OCI-LY1 (cell line): Measurements from ENCODE around the gene TRAPPC2L.

ENCODE experiments used
- H2AFZ ChIP-seq: fragments of 200-600 bp; sonication (generic), shearing (Covaris generic); 2 replicates; pipeline ENCODE4 v1.6.0; 2014; ENCODE audit warnings: antibody characterized with exemption, mild to moderate bottlenecking, low read length
- H3F3A ChIP-seq: fragments of 200-600 bp; sonication (generic), shearing (Covaris generic); 2 replicates; pipeline ENCODE4 v1.6.0; 2014; ENCODE audit warnings: mild to moderate bottlenecking, antibody characterized with exemption, low read length, moderate library complexity; ENCODE audit not compliant: insufficient read depth
- H3K27ac ChIP-seq: fragments of 200-600 bp; sonication (generic); 2 replicates; pipeline ENCODE4 v1.5.1; 2014; ENCODE audit warnings: low read length, mixed run types, mild to moderate bottlenecking, low read depth; ENCODE audit not compliant: poor library complexity, severe bottlenecking
- H3K27me3 ChIP-seq: fragments of 200-600 bp; sonication (generic); 2 replicates; pipeline ENCODE4 v1.6.0; 2014; ENCODE audit warnings: antibody characterized with exemption, mild to moderate bottlenecking, low read length, moderate library complexity; ENCODE audit not compliant: insufficient read depth
- H3K36me3 ChIP-seq: fragments of 200-600 bp; sonication (generic); 2 replicates; pipeline ENCODE4 v1.6.1; 2014; ENCODE audit warnings: mild to moderate bottlenecking, antibody characterized with exemption, low read length, moderate library complexity, mixed read lengths; ENCODE audit not compliant: insufficient read depth
- H3K4me1 ChIP-seq: fragments of 200-600 bp; sonication (generic); 2 replicates; pipeline ENCODE4 v1.5.1; 2014; ENCODE audit warnings: mild to moderate bottlenecking, low read length, moderate library complexity; ENCODE audit not compliant: insufficient read depth, severe bottlenecking
- H3K4me2 ChIP-seq: fragments of 200-600 bp; sonication (generic), shearing (Covaris generic); 2 replicates; pipeline ENCODE4 v1.6.1; 2014; ENCODE audit warnings: low read length
- H3K4me3 ChIP-seq: fragments of 200-600 bp; sonication (generic); 2 replicates; pipeline ENCODE4 v1.5.1; 2014; ENCODE audit warnings: low read length, low read depth, mild to moderate bottlenecking, mixed read lengths; ENCODE audit not compliant: poor library complexity, severe bottlenecking
- H3K79me2 ChIP-seq: fragments of 200-600 bp; shearing (Covaris generic); 2 replicates; pipeline ENCODE4 v1.6.1; 2016; ENCODE audit warnings: mixed run types, low read length, mixed read lengths; ENCODE audit not compliant: insufficient read depth
- H3K9ac ChIP-seq: fragments of 200-600 bp; sonication (generic), shearing (Covaris generic); 2 replicates; pipeline ENCODE4 v1.6.1; 2014; ENCODE audit warnings: mild to moderate bottlenecking, low read length, mixed read lengths
- H3K9me2 ChIP-seq: fragments of 200-600 bp; sonication (generic), shearing (Covaris generic); 2 replicates; pipeline ENCODE4 v1.6.1; 2014; ENCODE audit warnings: low read depth, mild to moderate bottlenecking, low read length, mixed read lengths
- H3K9me3 ChIP-seq: fragments of 200-600 bp; shearing (Covaris generic); 2 replicates; pipeline ENCODE4 v1.6.1; 2014; ENCODE audit warnings: low read length, mixed read lengths
- H4K20me1 ChIP-seq: fragments of 200-600 bp; sonication (generic), shearing (Covaris generic); 2 replicates; pipeline ENCODE4 v1.6.0; 2016; ENCODE audit warnings: mild to moderate bottlenecking, low read length; ENCODE audit not compliant: insufficient read depth
- CTCF ChIP-seq: fragments of 200-600 bp; sonication (generic), shearing (Covaris generic); IDR thresholded peaks from 2 replicates; pipeline ENCODE4 v1.5.1; 2017; ENCODE audit warnings: mild to moderate bottlenecking, antibody characterized with exemption, low read length, moderate library complexity, mixed read lengths
- EZH2 ChIP-seq: fragments of 200-600 bp; sonication (generic), shearing (Covaris generic); IDR thresholded peaks from 2 replicates; pipeline ENCODE4 v1.8.0; 2017; ENCODE audit warnings: borderline replicate concordance, mixed run types, mild to moderate bottlenecking, antibody characterized with exemption, low read length, moderate library complexity, mixed read lengths

TRAPPC2L gene

DNA sequence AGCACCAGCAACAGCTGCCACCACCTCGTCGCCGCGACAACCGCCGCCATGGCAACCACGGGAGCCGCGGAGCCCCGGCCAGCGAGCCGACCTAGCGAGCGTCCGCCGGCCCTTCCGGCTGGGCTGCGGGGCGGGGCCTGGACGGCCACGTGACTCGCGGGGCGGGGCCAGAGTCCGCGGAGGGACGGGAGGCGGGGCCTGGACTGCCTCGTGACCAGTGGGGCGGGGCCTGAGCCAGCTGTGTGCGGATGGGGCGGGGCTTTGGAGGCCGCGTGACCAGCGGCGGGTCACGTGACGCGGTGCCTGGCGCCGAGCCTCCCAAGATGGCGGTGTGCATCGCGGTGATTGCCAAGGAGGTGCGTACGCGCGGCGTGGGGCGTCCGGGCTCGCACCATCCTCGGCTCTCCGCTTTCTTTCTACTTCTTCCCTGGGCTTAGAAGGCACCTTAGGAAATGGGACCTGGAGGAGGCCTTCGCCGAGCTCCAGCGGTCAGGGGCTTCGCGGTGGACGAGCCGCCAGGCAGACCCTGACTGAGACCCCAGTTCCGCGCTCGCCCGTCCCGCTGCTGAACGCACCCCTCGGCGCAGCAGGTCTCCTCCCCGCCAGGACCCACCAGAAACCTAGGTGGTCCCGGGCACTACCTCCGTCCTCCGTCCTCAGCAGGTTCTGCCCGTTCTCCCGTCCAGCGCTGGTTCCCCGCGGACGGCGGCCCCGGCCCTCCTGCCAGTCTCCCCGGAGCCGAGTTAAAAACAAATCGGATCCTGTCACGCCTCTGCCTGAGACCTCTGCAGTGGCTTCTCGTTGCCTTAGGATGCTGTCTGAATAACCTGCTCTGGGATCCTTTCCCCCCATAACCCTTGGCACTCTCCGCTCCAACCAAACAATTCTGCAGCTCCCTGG lies at the start of gene TRAPPC2L, which contains the start of gene GALNS:
TRAPPC2L (plus strand) TSS at position 300 of the 900 bp plus-strand sequence; CDS start at position 324, 24 bp downstream.
GALNS (minus strand) TSS at position 120 of the 900 bp plus-strand sequence; CDS start at position 50, 70 bp downstream.
- no peaks in the 10 kb centered on the region for H4K20me1 ChIP-seq

GRCh38 chr16:88807142-88807625 lies 49.7 kb upstream of the TRAPPC2L start:
- no peaks in the 10 kb centered on the region for H3K9me2 ChIP-seq
- H3K36me3 ChIP-seq = peaks cover 58% of the 10 kb centered on the region
- H3K9ac ChIP-seq = no peak overlapping the region
- H3K9me3 ChIP-seq = 0 out of 2 replicates have a peak, but pooled peaks cover 3% of the 10 kb centered on the region
- H2AFZ ChIP-seq = no peak overlapping the region
- H3K27ac ChIP-seq = no peak overlapping the region
- peaks cover 4% of the 10 kb centered on the region; the same call in 1 of the 2 replicates for H3F3A ChIP-seq
- no peak for TF ChIP-seq EZH2
- TF ChIP-seq CTCF = no peak
- no peak overlapping the region for H3K4me2 ChIP-seq
- no peaks in the 10 kb centered on the region for H4K20me1 ChIP-seq
- H3K27me3 ChIP-seq = no peaks in the 10 kb centered on the region
- no peak overlapping the region for H3K4me3 ChIP-seq
- no peaks in the 10 kb centered on the region for H3K79me2 ChIP-seq
- H3K4me1 ChIP-seq = peaks cover 40% of the 10 kb centered on the region

More for the DNA sequence above, at the start of gene TRAPPC2L, which contains the start of gene GALNS:
- H3K4me2 ChIP-seq = peak within 1 kb of the TSS; percentile 80
- peak within 1 kb of the TSS; percentile 85 for H3K4me3 ChIP-seq
- no peaks in the 10 kb centered on the region for H3K27me3 ChIP-seq
- no peaks in the 10 kb centered on the region for H3F3A ChIP-seq
- no peak for TF ChIP-seq CTCF
- TF ChIP-seq EZH2 = no peak
- H2AFZ ChIP-seq = no peak within 1 kb of the TSS
- H3K9me3 ChIP-seq = no peaks in the 10 kb centered on the region
- peaks cover 33% of the 10 kb centered on the region for H3K4me1 ChIP-seq
- H3K79me2 ChIP-seq = no peaks in the 10 kb centered on the region
- no peaks in the 10 kb centered on the region for H3K9me2 ChIP-seq
- peaks cover 27% of the 10 kb centered on the region for H3K36me3 ChIP-seq
- H3K9ac ChIP-seq = peak within 1 kb of the TSS; percentile 75
- H3K27ac ChIP-seq = no peak within 1 kb of the TSS

GRCh38 chr16:88807626-88808453 lies 49.1 kb upstream of the TRAPPC2L start:
- H3K27me3 ChIP-seq = no peaks in the 10 kb centered on the region; the same call in 1 of the 2 replicates
- H3K4me3 ChIP-seq = no peak overlapping the region
- 0 out of 2 replicates have a peak, but pooled peaks cover 6% of the 10 kb centered on the region for H3K9me3 ChIP-seq
- peaks cover 58% of the 10 kb centered on the region for H3K36me3 ChIP-seq
- H3K27ac ChIP-seq = no peak overlapping the region
- no peak overlapping the region for H3K4me2 ChIP-seq
- no peaks in the 10 kb centered on the region for H3K9me2 ChIP-seq
- peaks cover 34% of the 10 kb centered on the region for H3K4me1 ChIP-seq
- no peak overlapping the region for H2AFZ ChIP-seq
- no peak overlapping the region for H3K9ac ChIP-seq
- no peaks in the 10 kb centered on the region for H4K20me1 ChIP-seq
- peaks cover 4% of the 10 kb centered on the region; the same call in 1 of the 2 replicates for H3F3A ChIP-seq
- H3K79me2 ChIP-seq = no peaks in the 10 kb centered on the region
- no peak for TF ChIP-seq CTCF
- no peak for TF ChIP-seq EZH2
